ENCODE measurements around the gene PLCB3. TPM values are rescaled to one million over a fixed set of nuclear protein-coding genes. Genes with fewer than 3 reads are reported as not detected.

Gene PLCB3
- total and polyA plus RNA-seq, 2 of the 13 experiments (the other 11 are each of a cell fraction or from before 2014, with no cell fraction given): 7.5 to 13.8 TPM

DNA sequence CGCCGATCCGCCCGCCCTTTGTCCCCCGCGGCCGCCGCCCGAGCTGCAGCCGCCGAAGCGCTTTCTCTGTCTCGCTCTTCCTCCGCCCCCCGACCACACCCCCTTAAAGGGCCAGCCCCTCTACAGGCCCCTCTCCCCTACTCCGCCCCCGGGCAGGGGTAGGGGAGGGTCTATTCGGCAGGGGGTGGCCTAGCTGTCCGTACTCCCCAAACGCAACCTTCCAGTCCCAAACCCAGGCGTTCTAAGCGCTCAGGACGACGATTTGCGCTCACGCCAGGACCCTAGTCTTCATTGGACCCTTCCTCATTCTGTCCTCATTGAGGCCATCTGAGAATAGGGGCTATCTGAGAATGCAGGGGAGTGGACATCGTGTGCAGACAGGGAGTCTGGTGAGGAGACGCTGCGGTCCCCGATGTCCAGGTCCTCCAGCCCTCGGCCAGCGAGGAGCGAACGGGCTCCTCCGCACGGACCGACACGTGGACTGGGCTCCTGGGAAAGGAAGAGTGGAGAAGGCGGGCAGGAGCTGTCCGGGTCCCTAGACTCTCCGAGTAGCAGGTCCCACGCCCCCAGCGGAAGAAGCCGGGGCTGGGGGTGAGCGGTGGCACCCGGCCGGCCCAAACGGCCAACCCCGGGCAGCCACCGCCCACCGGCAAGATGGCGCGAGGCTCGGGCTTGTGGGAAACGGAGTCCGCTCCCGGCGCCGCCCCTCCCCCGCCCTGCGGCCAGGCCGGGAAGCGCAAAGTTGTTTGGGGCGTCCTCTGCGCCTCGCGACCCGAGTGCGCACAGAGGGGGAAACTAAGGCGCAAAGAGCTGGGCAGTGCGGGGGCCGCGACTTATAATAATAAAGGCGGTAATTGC is 4.2 kb upstream of the PLCB3 start, which contains the start of gene PPP1R14B (continued):
- TF ChIP-seq ZBTB7A (CRISPR knock-in tag; IDR thresholded peaks at IDR 0.05) (no peak; the same call in 1 of the 2 replicates), ZKSCAN5 (CRISPR knock-in tag; IDR thresholded peaks at IDR 0.05) (no peak), ZNF224 (CRISPR knock-in tag; IDR thresholded peaks at IDR 0.05) (no peak)
- TF ChIP-seq, protein P1, sequence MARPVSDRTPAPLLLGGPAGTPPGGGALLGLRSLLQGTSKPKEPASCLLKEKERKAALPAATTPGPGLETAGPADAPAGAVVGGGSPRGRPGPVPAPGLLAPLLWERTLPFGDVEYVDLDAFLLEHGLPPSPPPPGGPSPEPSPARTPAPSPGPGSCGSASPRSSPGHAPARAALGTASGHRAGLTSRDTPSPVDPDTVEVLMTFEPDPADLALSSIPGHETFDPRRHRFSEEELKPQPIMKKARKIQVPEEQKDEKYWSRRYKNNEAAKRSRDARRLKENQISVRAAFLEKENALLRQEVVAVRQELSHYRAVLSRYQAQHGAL (CRISPR knock-in tag; IDR thresholded peaks at IDR 0.05; ENCODE audit: not compliant biosample characterization): no peak

DNA sequence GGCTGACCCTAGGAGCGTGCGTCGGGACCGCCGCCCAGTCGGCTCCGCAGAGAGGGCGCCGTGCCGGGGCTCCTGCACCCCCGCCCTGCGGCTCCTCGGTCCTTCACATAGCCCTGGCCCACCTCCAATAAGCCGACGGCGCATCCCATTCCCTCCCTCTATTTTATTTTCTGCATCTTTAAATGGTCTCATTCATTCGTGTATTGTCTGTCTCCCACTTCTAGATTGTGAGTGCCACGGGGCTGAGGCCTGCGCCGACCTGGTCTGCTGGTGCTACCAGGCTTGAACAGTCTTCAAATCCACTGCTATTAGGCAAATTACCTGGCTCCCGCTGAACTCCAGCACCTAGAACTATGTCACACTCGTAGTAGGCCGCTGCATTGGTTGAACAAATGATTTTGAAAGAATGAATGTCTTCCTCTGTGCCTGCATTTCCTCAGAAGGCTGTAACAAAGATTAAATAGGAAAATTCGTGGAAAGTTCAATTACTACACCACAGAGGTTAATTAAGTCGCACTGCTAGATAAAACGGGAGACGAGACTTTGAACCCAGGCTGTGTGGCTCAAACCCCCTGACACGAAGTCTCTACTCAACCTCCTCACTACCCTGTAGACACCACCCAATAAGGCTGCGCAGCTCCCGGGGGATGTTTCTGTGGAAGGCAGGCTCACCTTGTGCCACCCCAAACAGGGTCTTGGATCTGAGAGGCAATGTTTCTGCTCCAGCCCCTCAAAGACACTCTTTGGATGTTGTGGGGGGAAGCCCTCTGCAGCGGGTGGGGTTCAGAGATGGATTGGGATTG is 3.4 kb upstream of the PLCB3 start:
- H3K79me2 ChIP-seq (ENCODE audit: insufficient read depth, low read length): peaks cover 26% of the 10 kb centered on the region
- no peaks in the 10 kb centered on the region for H4K20me1 ChIP-seq (ENCODE audit: insufficient read depth, low read length)
- H3K27me3 ChIP-seq (ENCODE audit: control insufficient read depth in 1 of 2, insufficient read depth in 2 of 2, low read length in 2 of 2): no peaks in the 10 kb centered on the region; a peak in 1 of 5 replicates
- H3K4me2 ChIP-seq (ENCODE audit: low read depth, low read length): peak overlapping the region; percentile 100
- no peaks in the 10 kb centered on the region for H3K9me3 ChIP-seq (ENCODE audit: low read length)
- FAIRE-seq (no peak), DNase-seq (ENCODE audit: low spot score) (no peak), ATAC-seq (peak; percentile 7)
- intact Hi-C loops (cut with micrococcal nuclease; ENCODE audit: unreplicated experiment) (loop anchor here (5.0 kb wide), 1 partner anchor 54 kb away; the partner anchor contains the start of gene CATSPERZ), in situ Hi-C loops (cut with HindIII; ENCODE audit: extremely low pct_ligation_motif_present, low pct_unique_long_range_greater_than_20kb) (no loop called here)
- WGBS (ENCODE audit: low lambda C conversion rate): 17% methylated on average over 21 of the region's 31 CpGs
- H3K36me3 ChIP-seq (replicated peaks in 1 of 2; ENCODE audit: control insufficient read depth in 1 of 2, insufficient read depth in 2 of 2, low read length in 2 of 2): peaks cover 0 to 11% of the 10 kb centered on the region in 2 experiments; a peak in 2 of 5 replicates
- H3K27ac ChIP-seq (ENCODE audit: extremely low read length, insufficient read depth, low read length): peak overlapping the region; percentile 83
- BruUV-seq (replicated peaks): no TSS peak
- no peak overlapping the region for H2AFZ ChIP-seq (ENCODE audit: low read length)
- H3K4me1 ChIP-seq (ENCODE audit: insufficient read depth, low read length): peaks cover 70% of the 10 kb centered on the region
- POLR2A ChIA-PET: interaction anchor here (1.9 to 8.3 kb wide), 3 partner anchors 10 to 63 kb away, joined by 7 to 113 read pairs (median 31); no protein-coding TSS in a partner anchor
- peak overlapping the region; percentile 67 to 89 (median 84) for H3K4me3 ChIP-seq (replicated peaks in 1 of 3; ENCODE audit: insufficient read depth in 1 of 3, low read depth in 2 of 3, low read length in 3 of 3)
- CTCF ChIA-PET (ENCODE audit: low intra/inter-chr PET ratio, low total read pairs): no interaction called here
- H3K9ac ChIP-seq (ENCODE audit: insufficient read depth, low read depth, low read length): peak overlapping the region; percentile 81
- TF ChIP-seq ZGPAT (CRISPR knock-in tag; IDR thresholded peaks at IDR 0.05): peak; percentile 9; the same call in 1 of the 2 replicates
- TF ChIP-seq, protein P2, sequence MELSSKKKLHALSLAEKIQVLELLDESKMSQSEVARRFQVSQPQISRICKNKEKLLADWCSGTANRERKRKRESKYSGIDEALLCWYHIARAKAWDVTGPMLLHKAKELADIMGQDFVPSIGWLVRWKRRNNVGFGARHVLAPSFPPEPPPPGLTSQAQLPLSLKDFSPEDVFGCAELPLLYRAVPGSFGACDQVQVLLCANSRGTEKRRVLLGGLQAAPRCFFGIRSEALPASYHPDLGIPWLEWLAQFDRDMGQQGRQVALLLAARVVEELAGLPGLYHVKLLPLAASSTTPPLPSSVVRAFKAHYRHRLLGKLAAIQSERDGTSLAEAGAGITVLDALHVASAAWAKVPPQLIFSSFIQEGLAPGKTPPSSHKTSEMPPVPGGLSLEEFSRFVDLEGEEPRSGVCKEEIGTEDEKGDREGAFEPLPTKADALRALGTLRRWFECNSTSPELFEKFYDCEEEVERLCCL (CRISPR knock-in tag; IDR thresholded peaks at IDR 0.05; ENCODE audit: borderline replicate concordance): 0 out of 2 replicates have a peak, but pooled peaks have one; percentile 30
- 0 out of 2 replicates have a peak, but pooled peaks have one; percentile 19 for TF ChIP-seq MYC (CRISPR knock-in tag; IDR thresholded peaks at IDR 0.05; ENCODE audit: borderline replicate concordance)
- TF ChIP-seq, protein P3, sequence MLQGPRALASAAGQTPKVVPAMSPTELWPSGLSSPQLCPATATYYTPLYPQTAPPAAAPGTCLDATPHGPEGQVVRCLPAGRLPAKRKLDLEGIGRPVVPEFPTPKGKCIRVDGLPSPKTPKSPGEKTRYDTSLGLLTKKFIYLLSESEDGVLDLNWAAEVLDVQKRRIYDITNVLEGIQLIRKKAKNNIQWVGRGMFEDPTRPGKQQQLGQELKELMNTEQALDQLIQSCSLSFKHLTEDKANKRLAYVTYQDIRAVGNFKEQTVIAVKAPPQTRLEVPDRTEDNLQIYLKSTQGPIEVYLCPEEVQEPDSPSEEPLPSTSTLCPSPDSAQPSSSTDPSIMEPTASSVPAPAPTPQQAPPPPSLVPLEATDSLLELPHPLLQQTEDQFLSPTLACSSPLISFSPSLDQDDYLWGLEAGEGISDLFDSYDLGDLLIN (CRISPR knock-in tag; IDR thresholded peaks at IDR 0.05; ENCODE audit: borderline replicate concordance): 0 out of 2 replicates have a peak, but pooled peaks have one; percentile 41
- 0 out of 2 replicates have a peak, but pooled peaks have one; percentile 20 for TF ChIP-seq ZNF263 (CRISPR knock-in tag; IDR thresholded peaks at IDR 0.05)
- TF ChIP-seq THYN1 (CRISPR knock-in tag; IDR thresholded peaks at IDR 0.05; ENCODE audit: borderline replicate concordance, low read depth): no peak
- peak; percentile 22; the same call in 1 of the 2 replicates for TF ChIP-seq HNF4A (CRISPR knock-in tag; IDR thresholded peaks at IDR 0.05)
